ENCODE results near the gene PRG2.
A peak's percentile ranks its signal among the peaks of the same experiment; 100 is the strongest.

The PRG2 gene

GRCh38 chr11:57426439-57426928 lies 36.0 kb upstream of the PRG2 start:
- peak overlapping the region; percentile 93 for H3K18ac ChIP-seq (ENCODE audit: low read length)
- peak overlapping the region; percentile 85 for H3K4me2 ChIP-seq (ENCODE audit: insufficient read depth, low read length, poor library complexity, severe bottlenecking)
- H2BK12ac ChIP-seq (ENCODE audit: low read length), result no peak overlapping the region
- peak overlapping the region; percentile 47 for H3K9ac ChIP-seq (ENCODE audit: low read depth, low read length, poor library complexity)
- no peak overlapping the region for H3K27ac ChIP-seq (replicated peaks; ENCODE audit: low read length)
- H3K27me3 ChIP-seq (ENCODE audit: control insufficient read depth in 3 of 3, insufficient read depth in 3 of 3, low read depth in 1 of 3, low read length in 3 of 3), result peaks cover 0 to 4% (median 0%) of the 10 kb centered on the region in 3 experiments
- H3K14ac ChIP-seq (ENCODE audit: low read length), result peak overlapping the region; percentile 17
- DNase-seq (ENCODE audit: low spot score), result no peak
- peak overlapping the region; percentile 98 for H2AFZ ChIP-seq (ENCODE audit: low read length)
- H2AK5ac ChIP-seq (ENCODE audit: low read depth, low read length), result no peak overlapping the region
- H2BK120ac ChIP-seq (ENCODE audit: low read depth, low read length), result no peak overlapping the region
- H4K91ac ChIP-seq (ENCODE audit: low read depth, low read length, poor library complexity), result no peak overlapping the region
- H3K9me3 ChIP-seq (replicated peaks in 1 of 2; ENCODE audit: control insufficient read depth in 2 of 2, insufficient read depth in 1 of 2, low read depth in 1 of 2, low read length in 2 of 2), result no peaks in the 10 kb centered on the region
- H4K8ac ChIP-seq (ENCODE audit: low read depth, low read length), result no peak overlapping the region
- H3K4me1 ChIP-seq (ENCODE audit: control insufficient read depth in 2 of 2, insufficient read depth in 1 of 2, low read depth in 1 of 2, low read length in 2 of 2), result peaks cover 9 to 10% of the 10 kb centered on the region in 2 donors
- H3K4ac ChIP-seq (ENCODE audit: low read length), result no peak overlapping the region
- peaks cover 2 to 27% of the 10 kb centered on the region in 2 donors for H3K36me3 ChIP-seq (replicated peaks in 1 of 2; ENCODE audit: control insufficient read depth in 2 of 2, insufficient read depth in 2 of 2, low read length in 2 of 2)
- no peaks in the 10 kb centered on the region for H3K79me1 ChIP-seq (ENCODE audit: low read depth, low read length)
- H3K4me3 ChIP-seq (ENCODE audit: low read length in 2 of 2), result peak overlapping the region; percentile 55 to 78
- no CpG with 5 or more reads among the region's 16 CpGs for WGBS, 2 donors (ENCODE audit: extremely low coverage in 2 of 2, insufficient read length in 2 of 2, insufficient replicate concordance in 1 of 2)
- H2BK15ac ChIP-seq (ENCODE audit: low read length), result no peak overlapping the region
- H3K23ac ChIP-seq (ENCODE audit: low read depth, low read length, poor library complexity), result no peak overlapping the region
- H2BK5ac ChIP-seq (ENCODE audit: low read length), result no peak overlapping the region

GRCh38 chr11:57425565-57426438 lies 35.4 kb upstream of the PRG2 start:
- peak overlapping the region in 1 of 2 donors; percentile 55 for H3K4me3 ChIP-seq (ENCODE audit: low read length in 2 of 2)
- no peak overlapping the region for H2AFZ ChIP-seq (ENCODE audit: low read length)
- no peak overlapping the region for H2BK12ac ChIP-seq (ENCODE audit: low read length)
- H3K4ac ChIP-seq (ENCODE audit: low read length), result no peak overlapping the region
- no peak overlapping the region for H4K8ac ChIP-seq (ENCODE audit: low read depth, low read length)
- H3K79me1 ChIP-seq (ENCODE audit: low read depth, low read length), result no peaks in the 10 kb centered on the region
- H2AK5ac ChIP-seq (ENCODE audit: low read depth, low read length), result peak overlapping the region; percentile 26
- no peak overlapping the region for H3K23ac ChIP-seq (ENCODE audit: low read depth, low read length, poor library complexity)
- no peak overlapping the region for H2BK120ac ChIP-seq (ENCODE audit: low read depth, low read length)
- H3K14ac ChIP-seq (ENCODE audit: low read length), result no peak overlapping the region
- H3K27ac ChIP-seq (replicated peaks; ENCODE audit: low read length), result no peak overlapping the region
- no peak overlapping the region for H3K4me2 ChIP-seq (ENCODE audit: insufficient read depth, low read length, poor library complexity, severe bottlenecking)
- peaks cover 0 to 4% (median 0%) of the 10 kb centered on the region in 3 experiments for H3K27me3 ChIP-seq (ENCODE audit: control insufficient read depth in 3 of 3, insufficient read depth in 3 of 3, low read depth in 1 of 3, low read length in 3 of 3)
- H3K4me1 ChIP-seq (ENCODE audit: control insufficient read depth in 2 of 2, insufficient read depth in 1 of 2, low read depth in 1 of 2, low read length in 2 of 2), result peaks cover 9 to 10% of the 10 kb centered on the region in 2 donors
- DNase-seq (ENCODE audit: low spot score), result no peak
- H2BK5ac ChIP-seq (ENCODE audit: low read length), result no peak overlapping the region
- no peak overlapping the region for H4K91ac ChIP-seq (ENCODE audit: low read depth, low read length, poor library complexity)
- peaks cover 2 to 31% of the 10 kb centered on the region in 2 donors for H3K36me3 ChIP-seq (replicated peaks in 1 of 2; ENCODE audit: control insufficient read depth in 2 of 2, insufficient read depth in 2 of 2, low read length in 2 of 2)
- no peak overlapping the region for H3K18ac ChIP-seq (ENCODE audit: low read length)
- WGBS, 2 donors (ENCODE audit: extremely low coverage in 2 of 2, insufficient read length in 2 of 2, insufficient replicate concordance in 1 of 2), result no CpG with 5 or more reads among the region's 15 CpGs
- no peaks in the 10 kb centered on the region for H3K9me3 ChIP-seq (replicated peaks in 1 of 2; ENCODE audit: control insufficient read depth in 2 of 2, insufficient read depth in 1 of 2, low read depth in 1 of 2, low read length in 2 of 2)
- H2BK15ac ChIP-seq (ENCODE audit: low read length), result no peak overlapping the region
- peak overlapping the region; percentile 14 for H3K9ac ChIP-seq (ENCODE audit: low read depth, low read length, poor library complexity)

GRCh38 chr11:57424792-57425564 lies 34.5 kb upstream of the PRG2 start:
- Histone ChIP-seq H3K27ac (replicated peaks; ENCODE audit: low read length) (no peak overlapping the region), H2BK5ac (ENCODE audit: low read length) (no peak overlapping the region), H3K4me1 (ENCODE audit: control insufficient read depth in 2 of 2, insufficient read depth in 1 of 2, low read depth in 1 of 2, low read length in 2 of 2) (peaks cover 9 to 10% of the 10 kb centered on the region in 2 donors), H3K79me1 (ENCODE audit: low read depth, low read length) (no peaks in the 10 kb centered on the region), H3K4me3 (ENCODE audit: low read length in 2 of 2) (no peak overlapping the region), H3K14ac (ENCODE audit: low read length) (no peak overlapping the region), H2AK5ac (ENCODE audit: low read depth, low read length) (no peak overlapping the region), H3K36me3 (replicated peaks in 1 of 2; ENCODE audit: control insufficient read depth in 2 of 2, insufficient read depth in 2 of 2, low read length in 2 of 2) (peaks cover 2 to 38% of the 10 kb centered on the region in 2 donors), H2AFZ (ENCODE audit: low read length) (peak overlapping the region; percentile 40), H2BK12ac (ENCODE audit: low read length) (no peak overlapping the region), H3K4ac (ENCODE audit: low read length) (no peak overlapping the region), H3K4me2 (ENCODE audit: insufficient read depth, low read length, poor library complexity, severe bottlenecking) (no peak overlapping the region), H3K9me3 (replicated peaks in 1 of 2; ENCODE audit: control insufficient read depth in 2 of 2, insufficient read depth in 1 of 2, low read depth in 1 of 2, low read length in 2 of 2) (no peaks in the 10 kb centered on the region), H3K18ac (ENCODE audit: low read length) (no peak overlapping the region), H3K23ac (ENCODE audit: low read depth, low read length, poor library complexity) (no peak overlapping the region), H3K9ac (ENCODE audit: low read depth, low read length, poor library complexity) (peak overlapping the region; percentile 14), H4K8ac (ENCODE audit: low read depth, low read length) (no peak overlapping the region), H4K91ac (ENCODE audit: low read depth, low read length, poor library complexity) (no peak overlapping the region), H2BK15ac (ENCODE audit: low read length) (no peak overlapping the region), H2BK120ac (ENCODE audit: low read depth, low read length) (no peak overlapping the region), H3K27me3 (ENCODE audit: control insufficient read depth in 3 of 3, insufficient read depth in 3 of 3, low read depth in 1 of 3, low read length in 3 of 3) (peaks cover 0 to 4% (median 0%) of the 10 kb centered on the region in 3 experiments)
- WGBS, 2 donors (ENCODE audit: extremely low coverage in 2 of 2, insufficient read length in 2 of 2, insufficient replicate concordance in 1 of 2), result no CpG with 5 or more reads among the region's 15 CpGs
- DNase-seq (ENCODE audit: low spot score), result no peak
